Peyer's patch (tissue), 4 donors: ENCODE results near the gene ALKBH7. TPM values are rescaled to one million over a fixed set of nuclear protein-coding genes. Genes with fewer than 3 reads are reported as not detected.

ENCODE experiments used
- DNase-seq, 3 donors: peaks; one replicate each; pipeline ENCODE4 v3.0.0-alpha.2; 2017 to 2019
- H3K27ac ChIP-seq, 4 donors: fragments of 200-600 bp; sonication (generic); one replicate each; pipeline ENCODE4 v1.5.1; 2016 to 2019
- H3K27me3 ChIP-seq, 2 donors: fragments of 200-600 bp; sonication (generic); one replicate each; pipeline ENCODE4 v1.5.1; 2019
- H3K36me3 ChIP-seq, 3 donors: fragments of 200-600 bp; sonication (generic); one replicate each; pipeline ENCODE4 v1.5.1; 2016 to 2019
- H3K4me1 ChIP-seq, 4 donors: fragments of 200-600 bp; sonication (generic); one replicate each; pipeline ENCODE4 v1.5.1; 2016 to 2019
- H3K4me3 ChIP-seq, 4 donors: fragments of 200-600 bp; sonication (generic); 1 replicate in 3 of 4; 2 replicates in 1 of 4; pipeline ENCODE4 v1.5.1; 2016 to 2019; ENCODE audit warnings: mild to moderate bottlenecking in 1 of 4
- H3K9me3 ChIP-seq, 4 donors: fragments of 200-600 bp; sonication (generic); one replicate each; pipeline ENCODE4 v1.5.1; 2016 to 2019; ENCODE audit warnings: mild to moderate bottlenecking in 1 of 4
- CTCF ChIP-seq, 6 experiments: fragments of 450-650 bp in 4 of 6; fragments of 200-600 bp in 2 of 6; sonication (generic) in 1 of 6; IDR thresholded peaks; one replicate each; pipeline ENCODE4 v1.5.1; 2017 to 2019; ENCODE audit warnings: antibody characterized with exemption in 6 of 6, mild to moderate bottlenecking in 3 of 6, moderate library complexity in 1 of 6
- POLR2A ChIP-seq, 2 donors: fragments of 450-650 bp; IDR thresholded peaks; one replicate each; pipeline ENCODE4 v1.5.1; 2017; ENCODE audit warnings: antibody characterized with exemption in 2 of 2, mild to moderate bottlenecking in 2 of 2, moderate library complexity in 2 of 2
- total RNA-seq, 4 donors: library from RNA; depleted of rRNA; stranded (reverse); fragments of >200 nt; gene quantifications; one replicate each; pipeline ENCODE4 v1.1.0, GENCODE V29; 2016

The ALKBH7 gene
- total RNA-seq, 4 donors from 2014 or later = 51.2 to 121 (median 108) TPM

GRCh38 chr19:6414793-6415590 lies 42.4 kb downstream of the ALKBH7 start:
- H3K4me3 ChIP-seq = no peak overlapping the region
- no peak overlapping the region for H3K27ac ChIP-seq
- no peaks in the 10 kb centered on the region for H3K27me3 ChIP-seq
- H3K9me3 ChIP-seq = no peaks in the 10 kb centered on the region
- H3K36me3 ChIP-seq = peaks cover 0 to 62% (median 0%) of the 10 kb centered on the region in 3 donors
- no peak for DNase-seq
- H3K4me1 ChIP-seq = peaks cover 0 to 13% (median 0%) of the 10 kb centered on the region in 4 donors
- TF ChIP-seq POLR2A (IDR thresholded peaks at IDR 0.05) (no peak), CTCF (IDR thresholded peaks at IDR 0.05) (no peak)

GRCh38 chr19:6415591-6416190 lies 43.1 kb downstream of the ALKBH7 start:
- no peaks in the 10 kb centered on the region for H3K9me3 ChIP-seq
- H3K4me3 ChIP-seq = no peak overlapping the region
- no peak for DNase-seq
- H3K36me3 ChIP-seq = peaks cover 0 to 69% (median 0%) of the 10 kb centered on the region in 3 donors
- TF ChIP-seq POLR2A (IDR thresholded peaks at IDR 0.05) (no peak), CTCF (IDR thresholded peaks at IDR 0.05) (no peak)
- H3K4me1 ChIP-seq = peaks cover 0 to 13% (median 0%) of the 10 kb centered on the region in 4 donors
- no peak overlapping the region for H3K27ac ChIP-seq
- no peaks in the 10 kb centered on the region for H3K27me3 ChIP-seq

GRCh38 chr19:6416658-6417405 lies 44.2 kb downstream of the ALKBH7 start:
- H3K27me3 ChIP-seq = no peaks in the 10 kb centered on the region
- H3K9me3 ChIP-seq = no peaks in the 10 kb centered on the region
- no peak overlapping the region for H3K27ac ChIP-seq
- DNase-seq = no peak
- H3K4me1 ChIP-seq = peaks cover 0 to 13% (median 0%) of the 10 kb centered on the region in 4 donors
- TF ChIP-seq CTCF (IDR thresholded peaks at IDR 0.05) (no peak), POLR2A (IDR thresholded peaks at IDR 0.05) (no peak)
- H3K4me3 ChIP-seq = no peak overlapping the region
- H3K36me3 ChIP-seq = peaks cover 0 to 79% (median 0%) of the 10 kb centered on the region in 3 donors

- H3K27ac ChIP-seq = no peak overlapping the region
- no peaks in the 10 kb centered on the region for H3K9me3 ChIP-seq
- H3K4me3 ChIP-seq = no peak overlapping the region
- TF ChIP-seq CTCF (IDR thresholded peaks at IDR 0.05) = peak in 3 of 6 experiments; percentile 32 to 42 (median 35)
- TF ChIP-seq POLR2A (IDR thresholded peaks at IDR 0.05) = no peak
- DNase-seq = no peak
- H3K36me3 ChIP-seq = peaks cover 0 to 82% (median 0%) of the 10 kb centered on the region in 3 donors
- H3K27me3 ChIP-seq = no peaks in the 10 kb centered on the region
- H3K4me1 ChIP-seq = peaks cover 0 to 12% (median under 1%) of the 10 kb centered on the region in 4 donors
Observed at GRCh38 chr19:6417713-6418561, 45.3 kb downstream of the ALKBH7 start.

- no peaks in the 10 kb centered on the region for H3K27me3 ChIP-seq
- no peak overlapping the region for H3K4me3 ChIP-seq
- peaks cover 0 to 12% (median 4%) of the 10 kb centered on the region in 4 donors for H3K4me1 ChIP-seq
- no peak for TF ChIP-seq CTCF (IDR thresholded peaks at IDR 0.05)
- no peak for TF ChIP-seq POLR2A (IDR thresholded peaks at IDR 0.05)
- no peaks in the 10 kb centered on the region for H3K9me3 ChIP-seq
- no peak for DNase-seq
- peaks cover 0 to 82% (median 0%) of the 10 kb centered on the region in 3 donors for H3K36me3 ChIP-seq
- no peak overlapping the region for H3K27ac ChIP-seq
Observed at GRCh38 chr19:6418562-6418932, 46.0 kb downstream of the ALKBH7 start.
